Neutrophil (primary cell): ENCODE data around the gene TMEM154.

ENCODE experiments used
- H3K27ac ChIP-seq: fragments of 200-600 bp; sonication (generic); 2 replicates; pipeline ENCODE4 v1.5.1; 2016; ENCODE audit warnings: mild to moderate bottlenecking, moderate library complexity
- H3K27me3 ChIP-seq: fragments of 200-600 bp; sonication (generic); 2 replicates; pipeline ENCODE4 v1.6.0; 2016; ENCODE audit warnings: mild to moderate bottlenecking
- H3K36me3 ChIP-seq: fragments of 200-600 bp; sonication (generic); 2 replicates; pipeline ENCODE4 v1.5.1; 2017
- H3K4me1 ChIP-seq, 2 experiments: fragments of 200-600 bp in 1 of 2; sonication (generic) in 1 of 2; 1 replicate in 1 of 2; 2 replicates in 1 of 2; pipeline versions ENCODE4 v1.5.1 to v1.6.1; 2013 to 2016; ENCODE audit warnings: low read depth in 1 of 2, low read length in 1 of 2, mild to moderate bottlenecking in 1 of 2, moderate library complexity in 1 of 2; ENCODE audit not compliant: control insufficient read depth in 1 of 2, insufficient read depth in 1 of 2
- H3K4me3 ChIP-seq, 2 experiments: fragments of 200-600 bp in 1 of 2; sonication (generic) in 1 of 2; 1 replicate in 1 of 2; 2 replicates in 1 of 2; pipeline ENCODE4 v1.5.1; 2013 to 2016; ENCODE audit warnings: low read depth in 1 of 2, low read length in 1 of 2, mild to moderate bottlenecking in 1 of 2, moderate library complexity in 1 of 2
- H3K9me3 ChIP-seq: fragments of 200-600 bp; sonication (generic); 2 replicates; pipeline ENCODE4 v1.5.1; 2016
- TF ChIP-seq, protein P1 (sequence below): fragments of 200-600 bp; sonication (generic); IDR thresholded peaks from 2 replicates; pipeline ENCODE4 v1.5.1; 2016; ENCODE audit warnings: antibody characterized with exemption

Gene TMEM154

DNA sequence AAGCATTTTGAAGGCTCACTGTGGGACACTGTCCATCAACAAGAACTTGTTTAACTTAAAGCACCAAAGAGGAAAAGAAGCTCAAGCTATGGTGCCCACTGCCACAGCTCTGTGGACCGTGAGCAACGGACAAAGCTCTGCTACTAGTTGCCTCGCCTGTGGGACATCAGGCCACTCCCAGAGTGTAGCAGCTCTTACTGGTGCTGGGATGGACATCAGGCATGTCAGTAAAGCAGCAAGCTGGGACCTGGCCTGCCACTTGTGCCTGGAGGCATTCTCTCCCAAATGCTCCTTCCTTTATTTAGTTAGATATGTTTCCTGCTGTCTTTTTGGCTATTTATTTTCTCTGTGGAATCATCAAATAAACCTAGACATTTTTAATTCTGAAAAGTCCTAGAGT, 46.7 kb downstream of the TMEM154 start:
- no peak overlapping the region for H3K4me3 ChIP-seq

DNA sequence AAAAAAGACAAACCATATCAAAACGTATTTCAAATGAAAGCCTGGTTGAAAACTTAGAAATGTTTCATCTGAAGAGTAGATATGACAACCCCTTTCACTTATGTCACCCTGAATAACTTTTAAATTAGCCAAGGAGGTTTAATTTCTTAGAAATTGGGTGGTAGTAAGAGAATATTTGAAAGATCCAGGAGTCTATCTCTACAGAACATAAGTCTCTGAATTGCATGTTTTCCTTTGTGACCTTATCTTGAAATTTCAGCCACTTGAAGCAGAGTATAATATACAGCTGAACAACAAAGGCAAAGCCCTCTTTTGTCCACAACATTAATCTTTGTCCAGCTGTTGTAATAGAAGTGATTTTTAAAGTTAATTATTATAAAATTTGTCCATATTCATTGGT, 49.5 kb downstream of the TMEM154 start:
- Histone ChIP-seq H3K36me3 (peaks cover 81% of the 10 kb centered on the region), H3K9me3 (no peaks in the 10 kb centered on the region), H3K4me3 (no peak overlapping the region), H3K27me3 (no peaks in the 10 kb centered on the region), H3K27ac (no peak overlapping the region), H3K4me1 (peaks cover 24 to 25% of the 10 kb centered on the region in 2 experiments)
- TF ChIP-seq, protein P1, sequence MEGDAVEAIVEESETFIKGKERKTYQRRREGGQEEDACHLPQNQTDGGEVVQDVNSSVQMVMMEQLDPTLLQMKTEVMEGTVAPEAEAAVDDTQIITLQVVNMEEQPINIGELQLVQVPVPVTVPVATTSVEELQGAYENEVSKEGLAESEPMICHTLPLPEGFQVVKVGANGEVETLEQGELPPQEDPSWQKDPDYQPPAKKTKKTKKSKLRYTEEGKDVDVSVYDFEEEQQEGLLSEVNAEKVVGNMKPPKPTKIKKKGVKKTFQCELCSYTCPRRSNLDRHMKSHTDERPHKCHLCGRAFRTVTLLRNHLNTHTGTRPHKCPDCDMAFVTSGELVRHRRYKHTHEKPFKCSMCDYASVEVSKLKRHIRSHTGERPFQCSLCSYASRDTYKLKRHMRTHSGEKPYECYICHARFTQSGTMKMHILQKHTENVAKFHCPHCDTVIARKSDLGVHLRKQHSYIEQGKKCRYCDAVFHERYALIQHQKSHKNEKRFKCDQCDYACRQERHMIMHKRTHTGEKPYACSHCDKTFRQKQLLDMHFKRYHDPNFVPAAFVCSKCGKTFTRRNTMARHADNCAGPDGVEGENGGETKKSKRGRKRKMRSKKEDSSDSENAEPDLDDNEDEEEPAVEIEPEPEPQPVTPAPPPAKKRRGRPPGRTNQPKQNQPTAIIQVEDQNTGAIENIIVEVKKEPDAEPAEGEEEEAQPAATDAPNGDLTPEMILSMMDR: no peak

More for the DNA sequence above, 46.7 kb downstream of the TMEM154 start:
- Histone ChIP-seq H3K36me3 (peaks cover 80% of the 10 kb centered on the region), H3K27me3 (no peaks in the 10 kb centered on the region), H3K9me3 (no peaks in the 10 kb centered on the region), H3K27ac (peak overlapping the region; percentile 99), H3K4me1 (peaks cover 52 to 53% of the 10 kb centered on the region in 2 experiments)
- TF ChIP-seq, protein P1: no peak

DNA sequence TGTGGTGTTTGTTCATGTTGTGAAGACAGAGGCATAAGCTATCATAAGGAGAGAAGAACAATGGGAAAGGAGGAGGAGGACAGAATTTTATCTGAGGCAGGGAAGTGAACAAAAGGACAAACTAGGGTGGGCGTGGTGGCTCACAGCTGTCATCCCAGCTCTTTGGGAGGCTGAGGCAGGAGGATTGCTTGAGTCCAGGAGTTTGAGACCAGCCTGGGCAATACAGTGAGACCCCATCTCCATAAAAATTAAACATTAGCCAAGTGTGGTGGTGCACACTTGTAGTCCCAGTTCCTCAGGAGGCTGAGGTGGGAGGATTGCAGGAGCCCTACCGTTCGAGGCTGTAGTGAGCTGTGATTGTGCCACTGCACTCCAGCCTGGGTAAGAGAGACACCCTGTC, 49.9 kb downstream of the TMEM154 start:
- H3K27ac ChIP-seq: peak overlapping the region; percentile 41
- peaks cover 77% of the 10 kb centered on the region for H3K36me3 ChIP-seq
- no peaks in the 10 kb centered on the region for H3K27me3 ChIP-seq
- peaks cover 20 to 21% of the 10 kb centered on the region in 2 experiments for H3K4me1 ChIP-seq
- H3K9me3 ChIP-seq: no peaks in the 10 kb centered on the region
- H3K4me3 ChIP-seq: no peak overlapping the region
- TF ChIP-seq, protein P1: no peak

DNA sequence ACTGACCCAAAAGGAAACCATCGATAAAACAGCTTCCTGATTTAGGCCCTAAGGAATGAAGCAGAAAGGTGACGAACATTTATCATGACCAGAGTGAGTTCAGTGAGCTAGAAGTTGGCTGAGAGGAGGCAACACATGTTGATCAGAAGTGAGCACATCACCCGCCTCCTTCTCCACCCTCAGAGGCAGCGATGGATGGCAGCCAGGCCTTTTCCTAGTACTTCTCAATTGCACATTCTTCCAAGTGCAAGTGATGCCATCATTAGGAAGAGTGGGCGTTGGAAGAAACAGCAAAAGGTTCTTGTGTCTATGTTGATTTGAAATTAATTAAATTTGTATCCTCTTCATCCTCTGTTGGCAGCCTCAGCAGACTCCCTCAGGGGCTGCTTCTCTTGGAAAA, 51.7 kb downstream of the TMEM154 start:
- H3K4me3 ChIP-seq: no peak overlapping the region
- peaks cover 65% of the 10 kb centered on the region for H3K36me3 ChIP-seq
- no peaks in the 10 kb centered on the region for H3K27me3 ChIP-seq
- peak overlapping the region; percentile 58 for H3K27ac ChIP-seq
- H3K4me1 ChIP-seq: peaks cover 2 to 3% of the 10 kb centered on the region in 2 experiments
- no peaks in the 10 kb centered on the region for H3K9me3 ChIP-seq
- TF ChIP-seq, protein P1: no peak

DNA sequence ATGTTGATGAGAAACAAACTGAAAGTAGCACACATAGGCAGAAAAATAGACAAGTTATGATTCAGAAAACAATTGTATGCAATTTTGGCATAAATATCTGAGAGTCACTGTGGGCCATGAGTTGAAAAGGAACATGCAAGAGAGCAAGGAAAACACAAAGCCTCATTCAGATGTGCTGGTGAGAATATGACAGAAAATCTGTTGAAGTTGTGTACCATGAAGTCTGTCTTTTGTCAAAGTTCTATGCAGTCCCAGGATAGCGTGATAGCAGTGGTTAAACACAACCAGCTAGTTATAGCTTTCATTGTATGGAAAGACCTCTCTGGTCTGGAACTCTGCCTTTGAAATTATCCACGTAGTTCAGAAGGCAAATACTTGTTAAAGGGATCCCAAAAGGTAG, 53.0 kb downstream of the TMEM154 start:
- H3K36me3 ChIP-seq: peaks cover 59% of the 10 kb centered on the region
- no peaks in the 10 kb centered on the region for H3K27me3 ChIP-seq
- H3K27ac ChIP-seq: peak overlapping the region; percentile 58
- no peaks in the 10 kb centered on the region for H3K4me1 ChIP-seq
- no peak overlapping the region for H3K4me3 ChIP-seq
- no peaks in the 10 kb centered on the region for H3K9me3 ChIP-seq
- TF ChIP-seq, protein P1: no peak

DNA sequence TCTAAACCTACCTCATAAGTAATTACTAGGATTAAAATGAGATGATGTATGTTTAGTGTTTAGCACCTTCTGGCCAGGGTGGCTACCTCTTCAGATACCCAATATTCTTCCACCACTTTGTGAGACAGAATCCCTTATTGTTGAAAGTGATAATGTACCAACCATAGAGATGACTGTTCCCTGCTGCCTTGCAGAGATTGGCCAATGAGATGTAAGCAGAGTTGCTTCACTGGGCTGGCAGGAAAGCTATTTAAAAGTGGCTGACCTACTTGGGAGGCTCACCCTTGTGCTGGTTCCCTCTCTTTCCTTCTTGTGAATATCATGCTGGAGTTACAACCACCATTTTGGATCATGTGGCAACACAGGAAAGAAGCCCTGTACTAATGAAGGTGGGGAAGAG, 58.9 kb downstream of the TMEM154 start:
- peaks cover 0 to 10% of the 10 kb centered on the region in 2 experiments for H3K4me1 ChIP-seq
- H3K9me3 ChIP-seq: no peaks in the 10 kb centered on the region
- peaks cover 14% of the 10 kb centered on the region for H3K36me3 ChIP-seq
- TF ChIP-seq, protein P1: no peak
- H3K27me3 ChIP-seq: no peaks in the 10 kb centered on the region
- peak overlapping the region; percentile 54 for H3K27ac ChIP-seq
- H3K4me3 ChIP-seq: no peak overlapping the region
